Kidney capillary endothelial cell (primary cell): ENCODE results near the gene OPCML.

Source experiments
- DNase-seq: peaks from one replicate; pipeline ENCODE4 v3.0.0-alpha.2; 2018; ENCODE audit warnings: low spot score

Gene OPCML

GRCh38 chr11:133360860-133361688 is 171.2 kb downstream of the OPCML start:
- DNase-seq, result no peak

DNA sequence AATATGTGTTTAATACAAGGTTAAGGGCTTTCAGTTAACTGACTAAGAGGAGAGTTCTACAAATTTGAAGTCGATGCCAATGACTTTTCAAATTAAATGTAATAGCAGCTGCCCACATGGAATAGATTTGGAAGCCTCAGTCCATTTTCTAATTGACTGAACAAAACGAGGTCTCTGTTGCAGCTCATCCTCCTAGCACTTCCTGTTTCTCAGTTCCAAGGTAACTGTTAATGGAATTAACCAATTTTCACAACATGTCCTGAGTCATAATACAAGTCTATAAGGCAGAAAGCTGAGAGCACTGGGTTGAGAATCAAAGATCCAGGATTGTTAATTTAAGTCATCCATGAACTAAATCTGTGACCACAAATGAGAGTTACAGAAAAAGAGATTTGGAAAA is 177.2 kb downstream of the OPCML start:
- DNase-seq, result no peak

- no peak for DNase-seq
These were observed 178.2 kb downstream of the OPCML start for GRCh38 chr11:133354069-133354468.

DNA sequence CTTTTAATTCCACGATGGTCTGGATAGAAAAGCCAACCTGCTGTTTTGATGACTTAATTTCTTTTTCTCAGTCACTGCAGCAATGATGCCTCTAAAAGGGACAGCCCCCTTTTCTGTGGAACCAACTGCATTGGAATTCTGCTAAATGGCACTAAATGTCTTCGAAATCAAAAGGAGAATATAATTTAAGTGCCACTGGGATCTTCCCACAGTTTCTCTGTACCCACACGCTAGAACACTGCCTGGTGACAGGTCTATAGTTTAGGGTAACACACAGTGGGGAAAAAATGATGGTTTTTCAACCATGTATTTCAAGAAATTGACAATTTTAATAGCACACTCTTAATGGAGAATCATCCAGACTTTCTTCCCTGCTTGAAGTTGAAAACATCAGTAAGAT is 182.3 kb downstream of the OPCML start:
- no peak for DNase-seq

GRCh38 chr11:133347988-133348387 is 184.3 kb downstream of the OPCML start:
- peak; percentile 21 for DNase-seq

- no peak for DNase-seq
These were observed 186.2 kb downstream of the OPCML start for GRCh38 chr11:133346137-133346536.

- DNase-seq, result peak; percentile 85
These were observed 188.3 kb downstream of the OPCML start for GRCh38 chr11:133343951-133344350.

DNA sequence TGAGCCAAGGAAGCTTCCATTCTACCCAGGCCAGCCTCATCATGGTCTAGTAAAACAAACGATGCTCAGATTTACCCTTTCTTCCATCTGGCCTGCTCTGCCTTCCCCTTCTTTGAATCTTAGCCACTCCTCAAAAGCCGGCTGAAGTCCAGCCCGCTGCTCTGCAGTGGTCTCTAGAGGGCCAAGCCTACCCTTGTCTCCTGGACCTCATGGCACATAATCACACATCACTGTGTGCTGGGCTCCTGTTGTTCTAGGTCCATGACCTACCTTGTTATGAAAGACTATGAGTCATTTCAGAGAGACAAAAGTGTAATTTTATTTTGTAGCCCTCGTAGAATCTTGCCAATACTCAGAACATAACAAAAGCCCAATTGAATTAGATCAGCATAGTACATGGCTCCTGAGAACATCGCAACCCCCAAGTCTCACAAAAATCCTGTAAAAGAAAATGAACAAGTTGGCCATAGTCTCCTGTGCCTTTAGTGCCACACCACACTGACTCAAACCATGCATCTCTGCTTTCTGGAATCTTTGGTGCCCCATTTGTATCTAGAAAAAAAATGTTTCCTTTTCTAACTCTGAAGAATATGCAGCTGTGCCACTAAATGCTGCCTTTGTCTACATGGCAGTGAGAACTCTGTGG is 192.7 kb downstream of the OPCML start:
- DNase-seq, result no peak

GRCh38 chr11:133338588-133338987 is 193.7 kb downstream of the OPCML start:
- no peak for DNase-seq

- no peak for DNase-seq
These were observed 194.3 kb downstream of the OPCML start for GRCh38 chr11:133337951-133338418.

- DNase-seq, result no peak
These were observed 195.1 kb downstream of the OPCML start for GRCh38 chr11:133337193-133337592.

- no peak for DNase-seq
These were observed 201.3 kb downstream of the OPCML start for GRCh38 chr11:133331031-133331430.

DNA sequence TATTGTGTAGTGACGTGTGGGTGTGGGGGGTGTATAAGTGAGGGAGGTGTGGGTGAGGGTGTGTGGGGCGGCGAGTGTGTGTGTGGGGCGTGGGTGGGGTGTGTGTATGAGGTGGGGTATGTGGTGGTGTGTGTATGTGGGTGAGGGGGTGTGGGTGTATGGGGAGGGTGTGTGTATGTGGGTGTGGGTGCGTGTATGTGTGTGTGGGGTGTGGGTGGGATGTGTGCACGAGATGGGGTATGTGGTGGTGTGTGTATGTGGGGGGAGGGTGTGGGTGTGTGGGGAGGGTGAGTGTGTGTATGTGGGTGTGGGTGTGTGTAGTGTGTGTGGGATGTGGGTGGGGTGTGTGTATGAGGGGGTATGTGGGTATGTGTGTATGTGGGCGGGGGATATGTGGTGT is 205.5 kb downstream of the OPCML start:
- DNase-seq, result no peak

- DNase-seq, result no peak
These were observed 206.0 kb downstream of the OPCML start for GRCh38 chr11:133326332-133326731.

DNA sequence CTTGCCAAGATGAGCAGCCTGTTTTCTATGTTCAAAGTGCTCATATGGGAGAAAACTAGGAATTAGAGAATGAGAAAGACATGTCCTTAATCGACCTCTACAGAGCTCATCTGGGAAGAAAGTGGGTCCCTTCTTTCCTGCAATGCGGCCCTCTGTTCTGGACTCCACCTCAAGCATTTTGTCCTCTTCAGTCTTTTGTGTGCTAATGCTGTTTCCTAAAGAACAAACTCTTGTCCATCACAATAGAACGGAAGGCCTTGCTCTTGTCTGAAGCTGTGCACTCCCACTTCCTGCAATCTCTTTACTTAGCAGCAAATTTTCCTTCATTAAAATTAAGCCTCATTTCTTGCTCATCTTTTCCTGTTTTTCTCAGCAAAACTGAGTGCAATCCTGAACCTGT is 206.6 kb downstream of the OPCML start:
- DNase-seq, result no peak

DNA sequence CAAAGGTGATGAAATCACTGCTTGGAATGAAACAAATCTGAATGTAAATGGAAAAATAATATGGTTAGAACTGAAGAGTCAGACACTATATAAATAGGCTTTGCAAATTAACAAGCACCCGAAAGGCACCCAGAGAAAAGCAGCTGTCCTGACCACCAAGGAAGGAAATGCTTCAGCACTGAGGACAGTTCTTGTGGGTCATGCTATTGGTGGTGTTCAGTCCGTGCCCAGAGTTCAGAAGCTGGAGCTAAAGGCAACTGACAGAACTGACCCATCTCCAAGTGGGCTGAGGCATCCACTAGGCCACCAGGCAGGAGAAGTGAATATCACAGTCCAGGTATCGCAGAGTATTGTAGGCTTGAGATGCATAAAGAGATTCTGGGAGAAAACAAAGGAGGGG is 208.9 kb downstream of the OPCML start:
- no peak for DNase-seq

DNA sequence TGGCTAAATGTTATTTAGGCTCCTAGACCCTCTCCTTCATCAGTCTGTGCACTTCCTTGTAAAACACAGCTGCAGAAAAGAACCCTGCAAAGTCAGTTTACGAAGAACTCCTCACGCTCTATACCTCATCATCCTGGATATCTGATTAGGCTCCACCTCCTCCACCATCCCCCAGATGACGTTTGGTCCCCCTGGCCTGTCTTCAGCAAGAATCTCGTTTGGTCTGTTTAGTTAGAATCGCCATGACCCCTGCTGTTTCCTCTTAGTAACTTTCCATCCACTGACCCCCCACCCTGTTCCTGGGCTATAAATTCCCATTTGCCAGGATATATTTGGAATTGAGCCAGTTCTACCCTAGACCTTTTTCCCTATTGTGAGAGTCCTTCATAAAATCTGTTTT is 214.1 kb downstream of the OPCML start:
- no peak for DNase-seq

GRCh38 chr11:133311230-133311629 is 221.1 kb downstream of the OPCML start:
- DNase-seq, result no peak

DNA sequence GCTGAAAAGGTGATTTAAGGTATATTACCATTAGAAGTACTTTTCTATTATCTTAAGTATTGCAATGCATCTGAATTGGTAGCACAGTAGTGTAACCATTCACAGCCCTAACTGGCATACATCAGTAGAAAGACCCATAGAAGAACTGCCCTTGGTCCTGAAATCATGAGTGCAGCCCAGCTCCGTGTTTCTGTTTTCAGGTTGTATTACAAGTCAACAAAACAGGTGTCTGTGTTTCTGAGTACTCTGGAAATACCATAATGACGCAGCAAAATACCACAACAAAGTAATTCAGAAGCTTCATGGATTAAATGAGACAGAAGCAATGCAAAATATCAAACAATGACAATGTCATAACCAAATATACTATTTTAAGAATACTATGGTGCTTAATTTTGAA is 226.3 kb downstream of the OPCML start:
- no peak for DNase-seq

DNA sequence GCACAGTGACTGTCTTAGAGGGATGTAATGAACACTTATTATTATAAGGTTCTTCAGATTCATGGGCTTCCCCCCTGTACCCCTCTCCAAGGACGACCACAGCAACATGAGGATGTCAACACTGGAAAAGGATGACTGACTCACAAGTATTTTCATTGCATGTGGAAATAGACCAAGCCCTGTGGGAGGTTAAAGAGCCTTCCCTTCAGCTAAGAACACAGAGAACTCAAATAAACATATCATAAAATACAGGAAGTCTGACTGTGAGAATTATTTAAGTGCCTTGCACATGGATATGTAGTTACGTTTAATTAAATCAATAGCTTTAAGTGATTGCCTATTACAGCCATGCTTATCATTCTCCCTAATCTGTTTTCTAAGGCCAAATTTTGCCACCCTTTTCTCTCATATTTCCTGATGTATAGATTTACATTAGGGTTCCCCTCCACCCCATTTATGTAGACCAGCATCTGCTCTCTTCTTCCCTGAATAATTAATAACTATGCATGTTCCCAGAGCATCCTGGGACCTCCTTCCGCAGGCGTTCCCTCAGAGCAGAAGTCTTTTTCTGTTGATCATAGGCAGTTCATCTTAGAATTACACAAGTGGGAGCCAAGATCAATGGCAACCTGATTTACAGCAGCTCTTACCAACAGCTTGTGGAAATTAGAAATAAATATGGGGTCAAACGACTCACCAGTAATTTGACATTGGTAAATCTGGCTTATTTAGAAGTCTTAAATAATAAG is 226.9 kb downstream of the OPCML start:
- DNase-seq, result no peak

- no peak for DNase-seq
These were observed 229.0 kb downstream of the OPCML start for GRCh38 chr11:133303262-133303661.

- no peak for DNase-seq
These were observed 230.2 kb downstream of the OPCML start for GRCh38 chr11:133302056-133302455.

DNA sequence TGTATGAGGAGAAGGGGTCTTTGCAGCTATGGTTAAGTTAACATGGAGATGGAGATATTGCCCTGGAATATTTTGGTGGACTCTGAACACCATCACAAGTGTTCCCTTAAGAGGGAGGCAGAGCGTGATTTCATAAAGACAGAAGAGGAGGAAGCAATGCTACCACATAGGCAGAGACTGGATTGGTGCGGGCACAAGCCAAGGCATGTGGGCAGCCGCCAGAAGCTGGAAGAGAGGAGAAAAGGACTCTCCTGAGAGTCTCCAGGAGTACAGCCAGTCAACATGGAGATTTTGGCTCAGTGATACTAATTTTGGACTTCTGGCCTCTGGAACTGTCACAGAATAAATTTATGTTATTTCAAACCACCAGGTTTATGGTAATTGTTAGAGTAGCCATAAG is 231.6 kb downstream of the OPCML start:
- no peak for DNase-seq
